HepG2 (cell line): ENCODE results near the gene FHIT. TPM values are rescaled to one million over a fixed set of nuclear protein-coding genes. Genes with fewer than 3 reads are reported as not detected.

Experiments used
- ATAC-seq: fragments of 200-7000 bp; cut with Tn5 transposase; 3 replicates; pipeline ENCODE4 v1.9.1; 2020; ENCODE audit warnings: mild to moderate bottlenecking, moderate library complexity
- BruUV-seq: library from RNA; stranded (reverse); fragments of 400-500 nt; replicated peaks from 2 replicates; lab custom pipeline; 2021; lab: Mats Ljungman, UMichigan
- CTCF ChIA-PET: fragments of 300-600 bp; formaldehyde crosslinking; extraction: SDS; loops from one replicate; lab custom pipeline; 2021; ENCODE audit warnings: low total read pairs, inconsistent platforms, low intra/inter-chr PET ratio; lab: Yijun Ruan, JAX
- POLR2A ChIA-PET: fragments of 350-600 bp; sonication (Branson Sonifier 250); formaldehyde crosslinking; loops from one replicate; lab custom pipeline; 2020; ENCODE audit warnings: antibody characterized with exemption, inconsistent platforms; lab: Yijun Ruan, JAX
- DNase-seq: peaks from one replicate; pipeline ENCODE4 v3.0.0-alpha.2; 2015; ENCODE audit warnings: low spot score
- FAIRE-seq: peaks from 3 replicates; lab custom pipeline; 2011; peaks lifted over from hg19 to GRCh38; lab: Jason Lieb, UNC
- H2AFZ ChIP-seq: one replicate; pipeline ENCODE4 v1.6.1; 2011; ENCODE audit warnings: low read length, inconsistent platforms
- H3K27ac ChIP-seq: fragments of 300-600 bp; 3 replicates; pipeline ENCODE4 v1.8.0; 2011; ENCODE audit warnings: mixed run types, mild to moderate bottlenecking, mixed read lengths, low read length, inconsistent platforms; ENCODE audit not compliant: insufficient read depth; ENCODE audit errors: extremely low read length
- H3K27me3 ChIP-seq, 2 experiments: fragments of 200-600 bp in 1 of 2; 2 replicates in 1 of 2; 3 replicates in 1 of 2; pipeline versions ENCODE4 v1.6.0 to v1.8.0; 2011; ENCODE audit warnings: low read length in 2 of 2, mild to moderate bottlenecking in 2 of 2, moderate library complexity in 2 of 2, inconsistent platforms in 1 of 2; ENCODE audit not compliant: insufficient read depth in 2 of 2, control insufficient read depth in 1 of 2
- H3K36me3 ChIP-seq, 2 experiments: fragments of 200-600 bp in 1 of 2; replicated peaks in 1 of 2; 2 replicates in 1 of 2; 3 replicates in 1 of 2; pipeline versions ENCODE4 v1.5.1 to v1.8.0; 2011; ENCODE audit warnings: low read length in 2 of 2, inconsistent platforms in 1 of 2; ENCODE audit not compliant: insufficient read depth in 2 of 2, control insufficient read depth in 1 of 2
- H3K4me1 ChIP-seq: 2 replicates; pipeline ENCODE4 v1.5.1; 2012; ENCODE audit warnings: low read length, inconsistent platforms; ENCODE audit not compliant: insufficient read depth
- H3K4me2 ChIP-seq: 2 replicates; pipeline ENCODE4 v1.6.0; 2011; ENCODE audit warnings: low read depth, low read length, inconsistent platforms
- H3K4me3 ChIP-seq, 3 experiments: fragments of 200-600 bp in 1 of 3; sonication (generic), shearing (Covaris generic) in 1 of 3; replicated peaks in 1 of 3; 2 replicates each; pipeline ENCODE4 v1.5.1; 2011 to 2016; ENCODE audit warnings: low read length in 3 of 3, inconsistent platforms in 2 of 3, low read depth in 2 of 3, mild to moderate bottlenecking in 2 of 3, control low read depth in 1 of 3, mixed read lengths in 1 of 3; ENCODE audit not compliant: insufficient read depth in 1 of 3
- H3K79me2 ChIP-seq: one replicate; pipeline ENCODE4 v1.6.1; 2011; ENCODE audit warnings: low read length, inconsistent platforms; ENCODE audit not compliant: insufficient read depth
- H3K9ac ChIP-seq: 2 replicates; pipeline ENCODE4 v1.6.0; 2011; ENCODE audit warnings: mild to moderate bottlenecking, low read depth, low read length, inconsistent platforms; ENCODE audit not compliant: insufficient read depth
- H3K9me3 ChIP-seq: 2 replicates; pipeline ENCODE4 v1.5.1; 2012; ENCODE audit warnings: mild to moderate bottlenecking, low read length
- H4K20me1 ChIP-seq: 2 replicates; pipeline ENCODE4 v1.6.0; 2011; ENCODE audit warnings: inconsistent platforms, mild to moderate bottlenecking, low read length, moderate library complexity; ENCODE audit not compliant: insufficient read depth
- ARNT ChIP-seq: fragments of 450-650 bp; IDR thresholded peaks from 2 replicates; pipeline ENCODE4 v1.6.1; 2017
- CSRNP1 ChIP-seq: sonication (generic); formaldehyde crosslinking; IDR thresholded peaks from 2 replicates; pipeline ENCODE4 v1.8.1; 2023; ENCODE audit warnings: mild to moderate bottlenecking, missing genetic modification reagents
- GPBP1L1 ChIP-seq: sonication (generic); formaldehyde crosslinking; IDR thresholded peaks from 2 replicates; pipeline ENCODE4 v1.5.0; 2020; ENCODE audit warnings: mild to moderate bottlenecking, missing genetic modification reagents
- JUNB ChIP-seq: sonication (generic); formaldehyde crosslinking; IDR thresholded peaks from 2 replicates; pipeline ENCODE4 v1.8.0; 2022; ENCODE audit warnings: missing genetic modification reagents, mild to moderate bottlenecking, borderline replicate concordance
- POLR2A ChIP-seq, 2 experiments: IDR thresholded peaks; 2 replicates each; pipeline ENCODE4 v1.6.1; 2011; ENCODE audit warnings: low read depth in 2 of 2, low read length in 2 of 2, mild to moderate bottlenecking in 1 of 2, moderate library complexity in 1 of 2; ENCODE audit not compliant: insufficient read depth in 1 of 2
- ZNF121 ChIP-seq: sonication (generic); formaldehyde crosslinking; IDR thresholded peaks from 2 replicates; pipeline ENCODE4 v1.5.0; 2020; ENCODE audit warnings: mild to moderate bottlenecking, missing genetic modification reagents
- ZNF138 ChIP-seq: sonication (generic); formaldehyde crosslinking; IDR thresholded peaks from 2 replicates; pipeline ENCODE4 v1.5.0; 2020; ENCODE audit warnings: mild to moderate bottlenecking, low read depth, missing genetic modification reagents
- ZNF33B ChIP-seq: sonication (generic); formaldehyde crosslinking; IDR thresholded peaks from 2 replicates; pipeline ENCODE4 v1.5.1; 2020; ENCODE audit warnings: mild to moderate bottlenecking, missing genetic modification reagents
- ZNF496 ChIP-seq: sonication (generic); formaldehyde crosslinking; IDR thresholded peaks from 2 replicates; pipeline ENCODE4 v1.8.1; 2023; ENCODE audit warnings: mild to moderate bottlenecking, moderate library complexity, missing genetic modification reagents; ENCODE audit not compliant: insufficient replicate concordance
- ZNF615 ChIP-seq: sonication (generic); formaldehyde crosslinking; IDR thresholded peaks from 2 replicates; pipeline ENCODE4 v1.5.0; 2020; ENCODE audit warnings: mild to moderate bottlenecking, missing genetic modification reagents, borderline replicate concordance
- WGBS: methylation state at CpG from one replicate; pipeline ENCODE4 v1.1.6; 2017; ENCODE audit warnings: low lambda C conversion rate; 5-methylcytosine and 5-hydroxymethylcytosine counted together
- in situ Hi-C: cut with HindIII; loops from 2 replicates; pipeline ENCODE4 v1.10.0; 2017; ENCODE audit warnings: low pct_unique_long_range_greater_than_20kb; ENCODE audit not compliant: extremely low pct_ligation_motif_present
- intact Hi-C: fragments of 100-400 bp; cut with micrococcal nuclease; formaldehyde crosslinking; loops from one replicate; pipeline ENCODE4 v1.10.0; 2022; ENCODE audit not compliant: unreplicated experiment
- polyA plus RNA-seq, 8 experiments: library from polyadenylated mRNA; depleted of rRNA in 3 of 8; stranded (reverse) in 7 of 8; unstranded in 1 of 8; fragments of >200 nt; fragmentation: Illumina TruSeq in 4 of 8; extraction: Trizol in 4 of 8; gene quantifications; 2 replicates each; pipeline versions ENCODE4 v1.2.1 to v1.2.3, GENCODE V29; 2011 to 2016; ENCODE audit warnings: low read depth in 4 of 8, missing spikeins in 1 of 8, mixed read lengths in 1 of 8; ENCODE audit not compliant: insufficient read depth in 1 of 8
- total RNA-seq, 5 experiments: library from RNA; depleted of rRNA; stranded (reverse); fragments of >200 nt; fragmentation: Illumina TruSeq; extraction: Trizol; gene quantifications; 2 replicates each; pipeline ENCODE4 v1.2.3, GENCODE V29; 2016; ENCODE audit warnings: low read depth in 1 of 5
- TF ChIP-seq, protein P1 (sequence below): sonication (generic); formaldehyde crosslinking; IDR thresholded peaks from 2 replicates; pipeline ENCODE4 v1.4.0; 2020; ENCODE audit warnings: missing genetic modification reagents
- TF ChIP-seq, protein P2 (sequence below): sonication (generic); formaldehyde crosslinking; IDR thresholded peaks from 2 replicates; pipeline ENCODE4 v1.4.0; 2020; ENCODE audit warnings: missing genetic modification reagents, borderline replicate concordance
- TF ChIP-seq, protein P3 (sequence below): sonication (generic); formaldehyde crosslinking; IDR thresholded peaks from 2 replicates; pipeline ENCODE4 v1.5.0; 2020; ENCODE audit warnings: mild to moderate bottlenecking, missing genetic modification reagents, borderline replicate concordance

FHIT gene
- total and polyA plus RNA-seq, 2 of the 13 experiments (the other 11 are each of a cell fraction or from before 2014, with no cell fraction given) = 4.0 to 4.6 TPM

GRCh38 chr3:60298141-60298540 lies 953.1 kb downstream of the FHIT start (continued):
- TF ChIP-seq GPBP1L1 (no peak), ZNF496 (no peak), ZNF33B (CRISPR knock-in tag) (no peak), ZNF121 (no peak)
- TF ChIP-seq, protein P1, sequence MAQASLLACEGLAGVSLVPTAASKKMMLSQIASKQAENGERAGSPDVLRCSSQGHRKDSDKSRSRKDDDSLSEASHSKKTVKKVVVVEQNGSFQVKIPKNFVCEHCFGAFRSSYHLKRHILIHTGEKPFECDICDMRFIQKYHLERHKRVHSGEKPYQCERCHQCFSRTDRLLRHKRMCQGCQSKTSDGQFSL (CRISPR knock-in tag) = no peak

DNA sequence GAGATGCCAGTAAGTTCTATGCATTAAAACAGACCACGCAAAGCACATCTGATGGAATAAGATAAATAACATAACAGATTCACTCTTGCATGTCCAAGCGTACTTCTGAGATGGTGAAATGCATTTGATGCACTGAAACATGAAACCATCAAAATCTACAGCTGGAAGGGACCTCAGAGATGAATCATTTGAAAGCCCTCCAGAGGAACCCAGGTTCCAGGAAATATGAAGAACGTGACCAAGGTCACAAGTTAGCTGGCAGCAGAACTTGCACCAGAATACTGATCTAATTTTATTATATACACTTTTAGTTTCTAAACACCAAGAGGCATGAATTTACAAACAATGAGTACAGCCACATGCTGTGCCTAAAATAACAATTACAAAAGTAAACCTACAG lies 957.1 kb downstream of the FHIT start:
- WGBS = 26% methylated on average over 3 of the region's 3 CpGs
- Histone ChIP-seq H3K27ac (no peak overlapping the region), H4K20me1 (no peaks in the 10 kb centered on the region), H3K9ac (no peak overlapping the region), H3K9me3 (no peaks in the 10 kb centered on the region), H3K27me3 (no peaks in the 10 kb centered on the region), H3K79me2 (no peaks in the 10 kb centered on the region), H3K4me3 (no peak overlapping the region), H3K4me1 (no peaks in the 10 kb centered on the region), H2AFZ (no peak overlapping the region), H3K36me3 (no peaks in the 10 kb centered on the region), H3K4me2 (no peak overlapping the region)
- in situ Hi-C loops (no loop called here), intact Hi-C loops (no loop called here)
- ATAC-seq (no peak), DNase-seq (no peak), FAIRE-seq (no peak)
- ChIA-PET POLR2A (no interaction called here), CTCF (no interaction called here)
- no TSS peak for BruUV-seq
- no peak for TF ChIP-seq CSRNP1 (CRISPR knock-in tag)
- TF ChIP-seq ZNF138 (CRISPR knock-in tag) = no peak
- no peak for TF ChIP-seq ARNT
- no peak for TF ChIP-seq ZNF615
- TF ChIP-seq, protein P2, sequence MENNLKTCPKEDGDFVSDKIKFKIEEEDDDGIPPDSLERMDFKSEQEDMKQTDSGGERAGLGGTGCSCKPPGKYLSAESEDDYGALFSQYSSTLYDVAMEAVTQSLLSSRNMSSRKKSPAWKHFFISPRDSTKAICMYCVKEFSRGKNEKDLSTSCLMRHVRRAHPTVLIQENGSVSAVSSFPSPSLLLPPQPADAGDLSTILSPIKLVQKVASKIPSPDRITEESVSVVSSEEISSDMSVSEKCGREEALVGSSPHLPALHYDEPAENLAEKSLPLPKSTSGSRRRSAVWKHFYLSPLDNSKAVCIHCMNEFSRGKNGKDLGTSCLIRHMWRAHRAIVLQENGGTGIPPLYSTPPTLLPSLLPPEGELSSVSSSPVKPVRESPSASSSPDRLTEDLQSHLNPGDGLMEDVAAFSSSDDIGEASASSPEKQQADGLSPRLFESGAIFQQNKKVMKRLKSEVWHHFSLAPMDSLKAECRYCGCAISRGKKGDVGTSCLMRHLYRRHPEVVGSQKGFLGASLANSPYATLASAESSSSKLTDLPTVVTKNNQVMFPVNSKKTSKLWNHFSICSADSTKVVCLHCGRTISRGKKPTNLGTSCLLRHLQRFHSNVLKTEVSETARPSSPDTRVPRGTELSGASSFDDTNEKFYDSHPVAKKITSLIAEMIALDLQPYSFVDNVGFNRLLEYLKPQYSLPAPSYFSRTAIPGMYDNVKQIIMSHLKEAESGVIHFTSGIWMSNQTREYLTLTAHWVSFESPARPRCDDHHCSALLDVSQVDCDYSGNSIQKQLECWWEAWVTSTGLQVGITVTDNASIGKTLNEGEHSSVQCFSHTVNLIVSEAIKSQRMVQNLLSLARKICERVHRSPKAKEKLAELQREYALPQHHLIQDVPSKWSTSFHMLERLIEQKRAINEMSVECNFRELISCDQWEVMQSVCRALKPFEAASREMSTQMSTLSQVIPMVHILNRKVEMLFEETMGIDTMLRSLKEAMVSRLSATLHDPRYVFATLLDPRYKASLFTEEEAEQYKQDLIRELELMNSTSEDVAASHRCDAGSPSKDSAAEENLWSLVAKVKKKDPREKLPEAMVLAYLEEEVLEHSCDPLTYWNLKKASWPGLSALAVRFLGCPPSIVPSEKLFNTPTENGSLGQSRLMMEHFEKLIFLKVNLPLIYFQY (CRISPR knock-in tag) = no peak
- TF ChIP-seq JUNB (CRISPR knock-in tag) = no peak
- TF ChIP-seq, protein P3, sequence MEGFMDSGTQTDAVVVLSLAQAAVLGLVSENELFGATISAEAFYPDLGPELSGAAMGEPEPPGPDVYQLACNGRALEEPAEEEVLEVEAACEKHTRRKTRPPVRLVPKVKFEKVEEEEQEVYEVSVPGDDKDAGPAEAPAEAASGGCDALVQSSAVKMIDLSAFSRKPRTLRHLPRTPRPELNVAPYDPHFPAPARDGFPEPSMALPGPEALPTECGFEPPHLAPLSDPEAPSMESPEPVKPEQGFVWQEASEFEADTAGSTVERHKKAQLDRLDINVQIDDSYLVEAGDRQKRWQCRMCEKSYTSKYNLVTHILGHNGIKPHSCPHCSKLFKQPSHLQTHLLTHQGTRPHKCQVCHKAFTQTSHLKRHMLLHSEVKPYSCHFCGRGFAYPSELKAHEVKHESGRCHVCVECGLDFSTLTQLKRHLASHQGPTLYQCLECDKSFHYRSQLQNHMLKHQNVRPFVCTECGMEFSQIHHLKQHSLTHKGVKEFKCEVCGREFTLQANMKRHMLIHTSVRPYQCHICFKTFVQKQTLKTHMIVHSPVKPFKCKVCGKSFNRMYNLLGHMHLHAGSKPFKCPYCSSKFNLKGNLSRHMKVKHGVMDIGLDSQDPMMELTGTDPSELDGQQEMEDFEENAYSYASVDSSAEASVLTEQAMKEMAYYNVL (CRISPR knock-in tag) = no peak
- TF ChIP-seq POLR2A (IDR thresholded peaks at IDR 0.05; ENCODE audit: insufficient read depth in 1 of 2, low read depth in 2 of 2, low read length in 2 of 2) = no peak
